Prostate gland (tissue), 2 donors: Measurements from ENCODE around the gene ZNF609.

ENCODE experiments used
- POLR2A ChIP-seq: fragments of 450-650 bp; IDR thresholded peaks from one replicate; pipeline ENCODE4 v1.6.1; 2016; ENCODE audit warnings: antibody characterized with exemption, mild to moderate bottlenecking
- TF ChIP-seq, protein P1 (sequence below), 4 experiments: fragments of 200-600 bp in 2 of 4; fragments of 450-650 bp in 2 of 4; sonication (generic) in 2 of 4; IDR thresholded peaks; 1 replicate in 3 of 4; 2 replicates in 1 of 4; pipeline ENCODE4 v1.5.1; 2016 to 2019; ENCODE audit warnings: antibody characterized with exemption in 4 of 4, mild to moderate bottlenecking in 2 of 4, moderate library complexity in 2 of 4

DNA sequence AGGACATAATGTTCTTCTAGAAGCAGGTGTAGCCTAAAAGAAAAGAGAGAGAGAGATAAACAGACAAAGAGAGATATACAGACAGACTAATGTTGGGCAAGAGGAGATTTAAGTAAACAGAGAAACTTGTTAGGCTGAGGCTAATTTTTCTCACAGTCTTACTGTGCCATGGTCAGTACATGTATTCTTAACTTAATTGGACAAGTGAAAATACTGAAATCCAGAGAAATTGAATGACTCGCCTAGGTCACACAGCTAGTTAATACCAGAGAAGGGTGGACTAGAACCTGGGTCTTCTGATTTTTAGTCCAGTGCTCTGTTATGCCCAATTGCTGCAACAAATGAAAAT, 6.7 kb upstream of the ZNF609 start:
- TF ChIP-seq, protein P1, sequence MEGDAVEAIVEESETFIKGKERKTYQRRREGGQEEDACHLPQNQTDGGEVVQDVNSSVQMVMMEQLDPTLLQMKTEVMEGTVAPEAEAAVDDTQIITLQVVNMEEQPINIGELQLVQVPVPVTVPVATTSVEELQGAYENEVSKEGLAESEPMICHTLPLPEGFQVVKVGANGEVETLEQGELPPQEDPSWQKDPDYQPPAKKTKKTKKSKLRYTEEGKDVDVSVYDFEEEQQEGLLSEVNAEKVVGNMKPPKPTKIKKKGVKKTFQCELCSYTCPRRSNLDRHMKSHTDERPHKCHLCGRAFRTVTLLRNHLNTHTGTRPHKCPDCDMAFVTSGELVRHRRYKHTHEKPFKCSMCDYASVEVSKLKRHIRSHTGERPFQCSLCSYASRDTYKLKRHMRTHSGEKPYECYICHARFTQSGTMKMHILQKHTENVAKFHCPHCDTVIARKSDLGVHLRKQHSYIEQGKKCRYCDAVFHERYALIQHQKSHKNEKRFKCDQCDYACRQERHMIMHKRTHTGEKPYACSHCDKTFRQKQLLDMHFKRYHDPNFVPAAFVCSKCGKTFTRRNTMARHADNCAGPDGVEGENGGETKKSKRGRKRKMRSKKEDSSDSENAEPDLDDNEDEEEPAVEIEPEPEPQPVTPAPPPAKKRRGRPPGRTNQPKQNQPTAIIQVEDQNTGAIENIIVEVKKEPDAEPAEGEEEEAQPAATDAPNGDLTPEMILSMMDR (IDR thresholded peaks at IDR 0.05) = no peak
- no peak for TF ChIP-seq POLR2A
